ENCODE data around the gene ENAH.
A peak's percentile ranks its signal among the peaks of the same experiment; 100 is the strongest.
"Not testable (repeated sequence)": the region's sequence is repeated elsewhere in the genome, so short reads cannot be mapped to it uniquely, and the experiment has no call there.

The ENAH gene

DNA sequence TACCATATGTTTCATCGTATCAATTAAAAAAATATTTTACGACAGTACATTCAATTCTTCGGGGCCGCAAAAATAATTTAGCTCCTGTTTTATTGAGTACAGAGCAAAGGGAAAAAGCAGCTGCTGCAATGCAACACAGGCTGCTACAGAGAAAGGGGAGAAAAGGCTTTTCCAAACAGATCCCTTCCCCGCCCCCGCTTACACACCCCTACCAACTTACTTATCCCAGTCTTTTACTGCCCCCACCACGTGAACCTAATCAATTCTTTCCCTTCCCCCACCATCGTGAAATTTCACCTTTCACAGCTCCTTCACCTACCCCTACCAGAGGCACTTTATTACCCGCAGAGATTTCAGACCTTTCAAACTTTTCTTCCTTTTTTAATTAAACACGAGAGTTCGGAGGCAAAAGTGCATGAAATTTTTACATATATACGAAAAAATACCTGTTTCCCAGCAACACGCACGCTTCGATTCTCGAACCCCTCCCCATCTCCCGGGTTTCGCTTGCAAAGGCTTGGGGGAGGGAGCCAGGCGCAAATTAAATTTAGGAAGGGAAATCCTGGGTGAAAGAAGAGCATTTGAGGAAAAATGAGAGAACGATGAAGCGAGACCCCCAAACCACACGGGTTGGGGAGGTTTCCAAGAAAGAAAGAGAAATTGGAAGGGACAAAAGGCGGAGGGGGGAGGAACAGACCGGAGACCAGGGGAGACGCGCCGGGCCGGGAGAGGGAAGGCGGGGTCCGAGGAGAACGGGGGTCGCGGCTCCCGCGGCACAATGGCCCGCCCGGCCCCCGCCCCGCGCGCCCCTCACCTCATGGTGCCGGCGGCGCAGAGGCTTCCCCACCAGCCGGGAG, 823 bp downstream of the ENAH start:
- Histone ChIP-seq H3K4me3 (peak overlapping the region; percentile 72 to 91 (median 86)), H3K27ac (peak overlapping the region; percentile 66 to 98 (median 93))

DNA sequence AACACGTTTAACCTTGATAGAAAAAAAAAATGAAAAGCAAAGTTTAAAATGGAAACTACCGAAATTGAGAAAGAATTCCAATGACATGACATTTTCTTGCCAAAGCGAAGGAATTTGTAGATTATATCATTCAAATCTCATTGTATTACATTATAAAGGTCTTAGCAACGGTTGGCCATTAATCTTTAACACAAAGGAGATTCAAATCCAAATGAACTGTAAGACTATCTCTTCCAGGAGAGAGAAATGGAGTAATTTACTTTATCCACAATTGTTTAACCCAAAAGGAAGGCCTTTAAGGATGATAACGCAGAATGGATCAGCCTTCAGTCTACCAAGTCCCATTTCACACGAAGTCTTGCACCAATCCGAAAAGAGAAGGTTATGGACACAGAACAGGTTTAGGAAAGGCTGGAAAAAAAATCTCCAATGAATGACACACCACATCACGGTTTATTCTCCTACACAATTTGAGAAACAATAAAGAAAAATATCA, 1.5 kb downstream of the ENAH start:
- H3K27ac ChIP-seq = peak overlapping the region in 17 of 21 experiments; percentile 2 to 98 (median 93)
- H3K4me3 ChIP-seq = peak overlapping the region; percentile 72 to 91 (median 86)

DNA sequence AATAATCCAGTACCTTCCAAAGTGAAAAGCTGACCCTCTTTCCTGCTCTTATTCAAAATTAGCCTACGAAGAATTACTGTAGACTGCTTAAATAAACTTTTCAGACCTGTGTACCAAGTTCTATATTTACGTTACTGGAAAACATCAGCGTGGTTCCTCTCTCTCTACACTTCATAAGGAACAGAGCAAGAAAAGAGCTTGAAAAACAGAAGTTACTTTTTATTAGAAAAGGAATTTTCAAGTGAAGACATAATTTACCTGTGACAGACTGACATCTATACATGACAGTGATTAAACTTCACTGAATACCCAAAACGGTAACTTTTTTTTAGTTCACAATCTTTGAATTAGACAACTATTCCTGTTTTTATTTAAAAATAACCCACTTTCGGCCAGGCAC, 2.7 kb downstream of the ENAH start:
- Histone ChIP-seq H3K27ac (peak overlapping the region in 3 of 21 experiments; percentile 4 to 27 (median 8)), H3K4me3 (peak overlapping the region in 4 of 7 experiments; percentile 74 to 91 (median 88))

DNA sequence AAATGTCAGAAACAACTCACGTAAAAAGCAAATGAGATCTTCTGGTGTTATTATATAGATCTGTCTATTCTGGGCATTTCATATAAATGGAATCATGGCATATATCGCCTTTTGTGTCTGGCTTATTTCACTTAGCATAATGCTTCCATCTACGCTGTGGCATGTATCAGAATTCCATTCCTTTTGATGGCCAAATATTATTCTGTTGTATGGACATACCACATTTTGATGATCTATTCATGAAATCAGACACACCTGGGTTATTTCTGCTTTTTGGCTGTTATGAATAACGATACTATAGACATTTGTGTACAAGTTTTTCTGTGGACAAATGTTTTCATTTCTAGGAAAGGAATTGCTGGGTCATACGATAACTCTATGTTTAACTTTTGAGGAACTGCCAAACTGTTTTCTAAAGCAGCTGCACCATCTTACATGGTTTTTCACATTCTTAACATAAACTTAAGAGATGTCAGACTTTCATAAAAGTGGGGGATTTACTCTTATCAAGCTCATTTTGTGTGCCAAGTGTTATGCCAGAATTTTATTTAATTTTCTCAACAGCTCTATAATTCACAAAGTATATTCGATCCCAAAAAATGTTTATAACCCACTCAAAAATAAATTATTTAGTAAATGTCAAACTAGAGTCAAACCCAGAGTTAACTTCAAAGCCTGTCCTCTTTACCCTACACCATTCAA, 7.6 kb downstream of the ENAH start:
- Histone ChIP-seq H3K27ac (no peak overlapping the region), H3K4me3 (no peak overlapping the region)

DNA sequence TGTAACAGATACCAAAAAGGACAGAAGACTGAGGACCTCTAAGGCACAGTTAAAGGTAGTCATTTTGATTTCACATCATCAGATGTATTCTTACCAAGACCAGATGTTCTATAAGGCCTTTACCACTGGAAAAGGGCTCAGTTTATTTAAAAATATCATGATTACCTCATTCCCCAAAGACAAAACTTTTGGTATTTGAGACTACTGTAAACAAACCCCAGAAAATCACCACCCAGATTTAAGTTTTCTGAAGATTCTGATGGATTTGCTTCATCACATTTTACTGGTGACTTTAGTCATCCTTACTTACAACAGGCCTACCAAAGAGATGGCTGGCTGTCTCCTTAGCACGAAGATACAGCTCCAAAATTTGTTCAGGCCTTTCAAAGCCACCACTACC, 8.3 kb downstream of the ENAH start:
- H3K27ac ChIP-seq = no peak overlapping the region

DNA sequence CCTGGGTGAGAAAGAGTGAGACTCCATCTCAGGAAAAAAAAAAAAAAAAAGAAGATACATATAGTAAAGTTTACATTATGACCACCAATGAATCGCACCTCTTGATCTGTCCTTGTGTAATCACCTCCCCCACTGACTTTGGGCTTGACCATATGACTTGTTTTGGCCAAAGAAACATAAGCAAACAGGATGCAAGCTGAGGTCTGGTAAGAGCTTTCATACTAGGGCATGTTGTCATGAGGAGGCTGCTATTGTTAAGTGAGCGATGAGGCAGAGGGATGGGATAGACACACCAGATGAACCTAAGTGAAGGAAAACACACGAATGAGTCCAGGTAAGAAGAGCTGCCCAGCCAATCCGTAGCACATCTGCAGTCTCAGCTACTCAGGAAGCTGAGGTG, 10.7 kb downstream of the ENAH start:
- Histone ChIP-seq H3K4me3 (no peak overlapping the region), H3K27ac (no peak overlapping the region)

More for the DNA sequence above, 8.3 kb downstream of the ENAH start:
- no peak overlapping the region for H3K4me3 ChIP-seq

DNA sequence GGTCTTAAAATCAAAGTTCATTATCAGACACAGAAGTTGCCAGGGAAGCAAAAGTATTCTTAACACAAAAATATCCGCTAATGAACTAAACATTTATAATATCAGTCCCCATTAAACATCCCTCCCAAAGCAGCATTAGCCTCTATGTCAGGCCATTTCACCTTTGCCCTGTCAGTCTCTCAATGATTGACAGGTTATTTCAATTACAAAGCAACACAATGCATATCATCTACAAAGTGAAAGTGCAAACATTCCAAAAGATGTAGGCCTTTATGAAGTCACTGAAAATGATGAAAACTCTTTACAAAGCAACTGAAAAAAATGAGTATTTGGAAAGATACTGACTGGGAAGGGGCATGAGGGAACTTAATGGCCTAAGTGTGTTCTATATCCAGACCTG, 14.1 kb downstream of the ENAH start:
- Histone ChIP-seq H3K4me3 (no peak overlapping the region), H3K27ac (no peak overlapping the region)

DNA sequence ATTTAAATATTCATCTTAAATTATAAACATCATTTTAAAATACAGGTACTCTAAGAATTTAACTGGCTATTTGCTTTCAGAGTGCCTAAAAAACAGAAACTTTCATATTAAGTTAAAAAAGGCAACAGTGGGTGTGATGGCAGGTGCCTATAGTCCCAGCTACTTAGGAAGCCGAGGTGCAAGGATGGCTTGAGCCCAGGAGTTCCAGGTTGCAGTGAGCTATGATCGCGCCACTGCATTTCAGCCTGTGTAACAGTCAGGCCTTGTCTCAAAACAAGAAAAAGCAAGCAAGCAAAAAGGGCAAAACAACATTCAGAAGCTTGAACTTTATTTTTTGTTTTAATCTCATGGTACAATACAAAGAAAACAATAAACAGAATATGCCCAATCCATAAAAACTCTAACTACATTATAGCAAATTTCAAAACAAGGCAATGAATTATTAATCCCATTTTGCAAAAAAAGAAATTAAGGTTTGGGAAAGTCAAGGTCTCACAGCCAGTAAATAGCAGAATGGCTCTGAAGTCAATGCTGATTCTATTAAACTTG, 15.2 kb downstream of the ENAH start:
- no peak overlapping the region for H3K27ac ChIP-seq

DNA sequence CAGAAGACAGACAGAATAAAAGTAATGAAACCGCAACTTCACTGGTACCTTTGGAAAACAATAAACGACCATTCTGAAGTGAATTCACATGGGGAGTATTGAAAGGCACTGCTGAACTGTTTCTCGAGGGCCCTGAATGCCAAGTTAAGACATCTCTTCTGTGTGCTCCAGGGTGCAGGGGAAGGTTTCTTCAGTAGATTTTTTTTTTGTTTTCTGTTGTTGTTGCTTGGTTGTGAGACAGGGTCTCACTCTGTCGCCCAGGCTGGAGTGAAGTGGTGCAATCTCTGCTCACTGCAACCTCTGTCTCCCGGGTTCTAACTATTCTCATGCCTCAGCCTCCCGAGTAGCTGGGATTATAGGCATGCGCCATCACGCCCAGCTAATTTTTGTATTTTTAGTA, 15.9 kb downstream of the ENAH start:
- H3K4me3 ChIP-seq, H3K27ac ChIP-seq: not testable (repeated sequence)

More for the DNA sequence above, 15.2 kb downstream of the ENAH start:
- H3K4me3 ChIP-seq = no peak overlapping the region

DNA sequence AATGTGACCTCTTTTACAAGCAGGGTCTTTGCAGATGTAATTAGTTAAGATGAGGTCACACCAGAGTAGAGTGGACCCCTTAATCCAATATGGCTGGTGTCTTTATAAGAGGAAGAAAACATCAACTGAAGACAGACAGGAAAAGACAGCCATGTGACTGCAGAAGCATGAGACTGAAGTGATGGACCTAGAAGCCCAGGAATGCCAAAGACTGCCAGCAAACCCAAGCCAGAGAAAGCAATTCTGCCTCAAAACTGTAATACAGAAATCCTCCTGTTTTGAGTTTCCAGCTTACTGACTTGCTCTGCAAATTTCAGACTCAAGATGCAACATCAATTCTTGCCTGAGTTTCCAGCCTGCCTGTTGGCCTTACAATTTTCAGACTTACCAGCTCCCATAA, 17.3 kb downstream of the ENAH start:
- H3K27ac ChIP-seq = no peak overlapping the region
- H3K4me3 ChIP-seq = no peak overlapping the region

DNA sequence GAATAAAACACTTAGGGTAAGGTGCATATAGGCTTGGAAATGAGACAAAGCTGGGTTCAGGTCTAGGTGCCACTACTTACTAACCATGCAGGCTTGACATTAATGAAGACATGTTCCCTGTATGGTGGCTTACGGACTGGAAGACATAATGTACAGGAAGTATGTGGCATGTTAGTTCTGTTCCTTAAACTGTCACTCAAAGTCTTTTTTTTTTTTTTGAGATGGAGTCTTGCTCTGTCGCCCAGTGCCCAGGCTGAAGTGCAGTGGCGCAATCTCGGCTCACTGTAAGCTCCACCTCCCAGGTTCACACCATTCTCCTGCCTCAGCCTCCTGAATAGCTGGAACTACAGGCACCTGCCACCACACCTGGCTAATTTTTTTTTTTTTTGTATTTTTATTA, 20.1 kb downstream of the ENAH start:
- not testable (repeated sequence) for H3K4me3 ChIP-seq, H3K27ac ChIP-seq

DNA sequence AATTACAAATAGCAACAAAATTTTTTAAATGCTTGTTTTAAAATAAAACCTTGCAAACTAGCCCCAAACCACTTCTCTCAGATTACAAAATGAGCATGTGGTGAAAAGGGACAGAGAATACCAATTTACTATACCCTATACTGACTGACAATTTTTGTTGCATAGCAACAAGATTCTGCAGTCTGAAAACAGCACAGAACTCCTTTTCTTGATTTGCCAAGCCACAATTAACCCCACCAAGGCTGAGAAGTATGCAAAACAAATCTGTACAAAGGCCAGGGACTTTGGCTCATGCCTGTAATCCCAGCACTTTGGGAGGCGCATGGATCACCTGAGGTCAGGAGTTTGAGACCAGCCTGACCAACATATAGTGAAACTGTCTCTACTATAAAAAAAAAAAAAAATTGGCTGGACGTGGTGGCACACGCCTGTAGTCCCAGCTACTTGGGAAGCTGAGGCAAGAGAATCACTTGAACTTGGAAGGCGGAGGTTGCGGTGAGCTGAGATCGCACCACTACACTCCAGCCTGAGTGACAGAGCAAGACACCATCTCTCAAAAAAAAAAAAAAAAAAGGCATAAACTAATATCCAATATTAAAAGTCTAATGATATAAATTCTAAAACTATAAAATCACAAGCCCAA, 21.8 kb downstream of the ENAH start:
- Histone ChIP-seq H3K27ac (no peak overlapping the region), H3K4me3 (no peak overlapping the region)

DNA sequence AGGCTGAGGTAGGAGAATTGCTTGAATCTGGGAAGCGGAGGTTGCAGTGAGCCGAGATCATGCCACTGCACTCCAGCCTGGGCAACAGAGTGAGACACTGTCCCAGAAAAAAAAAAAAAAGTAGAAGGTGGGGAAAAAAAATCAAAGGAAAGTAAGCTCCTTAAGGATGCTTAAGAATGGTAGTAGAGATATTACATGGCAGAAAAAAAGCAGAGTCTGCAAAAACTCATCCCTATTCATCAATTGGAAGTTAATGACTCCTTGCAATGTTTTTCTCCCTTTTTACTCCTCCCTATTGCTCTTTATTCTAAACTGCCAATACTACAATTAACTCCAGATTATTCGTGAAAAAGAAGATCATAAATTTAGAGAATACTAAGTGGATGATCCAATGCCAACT, 23.4 kb downstream of the ENAH start:
- no peak overlapping the region for H3K27ac ChIP-seq
- H3K4me3 ChIP-seq = no peak overlapping the region

DNA sequence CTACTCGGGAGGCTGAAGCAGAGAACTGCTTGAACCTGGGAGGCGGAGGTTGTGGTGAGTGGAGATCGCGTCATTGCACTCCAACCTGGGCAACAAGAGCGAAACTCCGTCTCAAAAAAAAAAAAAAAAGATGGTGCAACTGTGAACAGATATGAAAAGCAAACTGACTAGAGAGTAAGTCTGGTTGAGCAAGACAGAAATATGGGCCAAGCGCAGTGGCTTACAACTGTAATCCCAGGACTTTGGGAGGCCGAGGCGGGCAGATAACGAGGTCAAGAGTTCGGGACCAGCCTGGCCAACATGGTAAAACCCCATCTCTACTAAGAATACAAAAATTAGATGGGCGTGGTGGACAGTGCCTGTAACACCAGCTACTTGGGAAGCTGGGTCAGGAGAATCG, 24.1 kb downstream of the ENAH start:
- not testable (repeated sequence) for H3K27ac ChIP-seq, H3K4me3 ChIP-seq

DNA sequence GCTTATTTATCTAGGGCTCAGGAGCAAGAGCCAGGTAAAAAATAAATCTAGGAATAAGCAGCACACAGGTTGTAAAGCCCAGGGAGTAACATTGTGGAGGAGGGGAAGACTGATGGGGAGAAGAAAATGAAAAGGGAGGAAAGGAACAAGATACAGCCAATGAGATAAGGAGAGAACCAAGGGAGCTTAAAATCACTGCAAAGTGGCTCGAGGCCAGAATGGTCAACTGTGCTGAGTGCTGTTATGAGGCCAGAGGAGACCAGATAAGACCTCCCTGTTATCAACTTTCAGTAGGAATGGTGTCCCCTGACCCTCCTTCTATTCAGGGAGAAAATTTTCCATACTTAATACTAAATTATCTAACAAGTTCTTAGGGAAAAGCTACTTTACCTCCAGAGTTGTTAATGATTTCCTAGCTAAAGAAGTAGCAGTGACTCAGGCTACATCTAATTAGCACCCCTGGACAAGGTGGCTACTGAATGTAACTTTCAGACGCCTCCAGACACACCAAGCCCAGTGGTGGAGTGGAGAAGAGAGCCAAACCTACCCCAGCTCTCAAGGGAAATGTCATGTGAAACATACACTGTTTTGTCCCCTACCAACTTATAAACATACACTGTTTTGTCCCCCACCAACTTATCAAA, 25.5 kb downstream of the ENAH start:
- H3K4me3 ChIP-seq = no peak overlapping the region
- H3K27ac ChIP-seq = peak overlapping the region in 3 of 21 experiments; percentile 2 to 8 (median 4)

DNA sequence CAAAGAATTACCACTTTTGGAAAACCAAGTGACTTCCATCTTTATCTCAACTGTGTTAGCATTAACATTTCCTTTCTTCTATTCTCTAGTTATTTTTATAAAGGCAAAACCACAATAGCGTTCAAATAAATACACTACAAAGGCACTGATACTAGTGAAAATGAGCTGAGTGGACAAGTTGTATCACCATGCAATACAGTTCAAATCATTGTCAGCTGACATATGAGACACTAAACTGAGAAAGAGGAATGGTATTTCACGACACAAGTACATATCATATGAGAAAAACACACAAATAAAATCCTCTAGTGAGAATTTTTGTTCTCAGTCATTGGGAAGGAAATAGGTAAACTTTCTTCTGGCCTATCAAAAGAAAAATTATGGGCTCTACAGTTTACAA, 26.2 kb downstream of the ENAH start:
- Histone ChIP-seq H3K4me3 (no peak overlapping the region), H3K27ac (no peak overlapping the region)

DNA sequence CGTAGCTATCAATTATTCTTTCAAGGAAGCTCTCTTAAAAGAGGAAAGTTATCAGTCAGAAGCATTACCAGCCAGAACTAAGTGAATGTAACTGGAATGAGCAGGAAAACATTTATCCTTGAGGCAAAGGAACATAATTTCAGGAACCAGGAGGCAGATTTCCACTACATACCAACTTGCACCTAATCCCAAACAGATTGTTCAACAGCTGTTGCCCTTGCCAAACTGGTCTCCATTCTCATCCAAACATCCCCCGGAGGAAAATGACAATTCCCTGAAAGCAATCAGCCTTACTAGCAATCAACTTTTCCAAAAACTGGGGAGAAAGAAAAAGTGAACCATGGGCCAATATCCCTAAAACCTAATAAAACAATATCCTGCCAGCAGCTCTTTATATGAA, 35.0 kb downstream of the ENAH start:
- peak overlapping the region in 2 of 21 experiments; percentile 65 to 78 for H3K27ac ChIP-seq

DNA sequence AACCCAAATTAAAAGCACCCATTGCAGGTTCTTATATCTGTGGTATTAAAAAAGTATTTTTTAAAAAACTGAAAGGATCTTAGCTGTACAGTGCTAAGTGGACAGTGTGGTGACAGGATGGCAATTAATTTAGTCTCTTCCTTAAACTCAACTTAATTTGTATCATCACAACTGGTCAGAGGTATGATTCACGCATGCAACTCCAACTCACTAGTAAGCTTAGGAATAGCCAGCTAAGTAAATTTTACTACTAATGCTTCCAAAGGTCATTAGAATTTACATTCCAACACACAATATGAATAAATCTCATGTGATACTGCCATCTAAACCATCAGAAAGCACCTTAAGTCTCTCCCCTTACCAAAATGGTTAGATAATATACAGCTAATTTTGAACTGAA, 35.4 kb downstream of the ENAH start:
- peak overlapping the region in 2 of 21 experiments; percentile 65 to 78 for H3K27ac ChIP-seq
- no peak overlapping the region for H3K4me3 ChIP-seq

More for the DNA sequence above, 35.0 kb downstream of the ENAH start:
- H3K4me3 ChIP-seq = no peak overlapping the region

DNA sequence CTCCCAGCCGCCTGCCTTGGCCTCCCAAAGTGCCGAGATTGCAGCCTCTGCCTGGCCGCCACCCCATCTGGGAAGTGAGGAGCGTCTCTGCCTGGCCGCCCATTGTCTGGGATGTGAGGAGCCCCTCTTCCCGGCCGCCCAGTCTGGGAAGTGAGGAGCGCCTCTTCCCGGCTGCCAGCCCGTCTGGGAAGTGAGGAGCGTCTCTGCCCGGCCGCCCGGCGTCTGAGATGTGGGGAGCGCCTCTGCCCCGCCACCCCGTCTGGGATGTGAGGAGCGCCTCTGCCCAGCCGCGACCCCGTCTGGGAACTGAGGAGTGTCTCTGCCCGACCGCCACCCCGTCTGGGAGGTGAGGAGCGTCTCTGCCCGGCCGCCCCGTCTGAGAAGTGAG, 37.5 kb downstream of the ENAH start:
- not testable (repeated sequence) for H3K27ac ChIP-seq, H3K4me3 ChIP-seq

DNA sequence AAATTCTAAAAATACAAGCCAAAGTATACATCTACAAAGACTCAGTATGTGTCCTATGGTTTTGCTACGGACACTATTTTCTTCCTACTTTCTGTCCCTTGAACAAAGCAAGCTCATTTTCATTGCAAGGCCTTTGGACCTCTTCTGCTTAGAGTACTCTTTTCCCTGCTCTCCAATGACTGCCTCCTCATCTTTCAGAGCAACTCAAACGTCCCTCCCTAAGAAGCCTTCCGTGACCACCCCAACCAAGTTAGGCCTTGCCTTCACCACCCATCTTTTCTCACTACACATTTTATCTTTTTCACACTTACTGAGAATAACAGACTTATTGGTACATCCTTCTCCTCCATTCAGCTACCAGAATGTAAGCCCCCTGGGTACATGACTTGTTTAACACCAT, 39.9 kb downstream of the ENAH start:
- H3K27ac ChIP-seq = no peak overlapping the region
- H3K4me3 ChIP-seq = no peak overlapping the region
